ENCODE results near the gene SLC16A2. TPM values are rescaled to one million over a fixed set of nuclear protein-coding genes. Genes with fewer than 3 reads are reported as not detected.

Gene SLC16A2
- total RNA-seq, result 10 to 100 TPM in 1 of 4 donors, 1 to 10 TPM in 3; 6.4 to 12.1 (median 9.4) TPM

DNA sequence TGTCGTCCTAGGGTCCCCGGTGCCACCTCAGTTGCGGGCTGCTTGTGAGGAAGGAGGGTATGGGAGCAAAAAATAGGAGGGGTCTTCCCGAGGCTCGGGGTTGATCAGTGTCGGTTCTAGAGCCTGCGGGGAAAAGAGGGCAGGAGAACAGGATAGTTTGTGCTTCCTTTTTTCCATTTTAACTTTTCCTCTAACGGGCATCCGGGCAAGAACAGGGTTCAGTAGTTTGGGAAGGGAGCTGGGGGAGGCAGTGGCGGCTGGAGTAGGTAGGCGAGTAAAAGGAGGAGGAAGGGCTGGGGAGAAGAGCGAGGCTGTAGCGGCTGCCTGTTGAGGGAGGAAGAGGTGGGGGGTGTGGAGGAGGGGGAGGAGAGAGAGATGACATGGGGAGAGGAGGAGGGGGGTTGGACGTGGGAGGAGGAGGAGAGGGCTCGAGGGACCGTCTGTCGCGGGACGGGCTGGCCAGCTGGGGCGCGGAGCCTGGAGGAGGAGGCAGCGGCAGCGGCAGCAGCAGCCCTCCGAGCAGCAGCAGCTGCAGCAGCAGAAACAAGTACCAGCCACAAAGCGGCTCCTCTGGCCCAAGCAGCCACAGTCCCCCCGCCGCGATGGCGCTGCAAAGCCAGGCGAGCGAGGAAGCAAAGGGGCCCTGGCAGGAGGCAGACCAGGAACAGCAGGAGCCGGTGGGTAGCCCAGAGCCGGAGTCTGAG, at the start of gene SLC16A2:
Gene SLC16A2, plus strand, starts transcription at position 458 of the 704 bp plus-strand sequence. Its CDS starts 145 bp downstream, at position 603.
- no peaks in the 10 kb centered on the region for H3K36me3 ChIP-seq
- no peaks in the 10 kb centered on the region for H3K27me3 ChIP-seq
- peaks cover 0 to 25% (median 3%) of the 10 kb centered on the region in 3 donors for H3K4me1 ChIP-seq
- 0 to 13% methylated on average over 8 to 11 of the region's 33 CpGs for WGBS, 2 donors (ENCODE audit: low coverage in 1 of 2)
- peak within 1 kb of the TSS; percentile 62 to 80 for H3K4me3 ChIP-seq
- H3K27ac ChIP-seq, result peak within 1 kb of the TSS; percentile 91 to 97 (median 92)
- TF ChIP-seq POLR2AphosphoS5 (IDR thresholded peaks at IDR 0.05), result no peak
- TF ChIP-seq EP300 (IDR thresholded peaks at IDR 0.05), result no peak
- TF ChIP-seq, protein P1, sequence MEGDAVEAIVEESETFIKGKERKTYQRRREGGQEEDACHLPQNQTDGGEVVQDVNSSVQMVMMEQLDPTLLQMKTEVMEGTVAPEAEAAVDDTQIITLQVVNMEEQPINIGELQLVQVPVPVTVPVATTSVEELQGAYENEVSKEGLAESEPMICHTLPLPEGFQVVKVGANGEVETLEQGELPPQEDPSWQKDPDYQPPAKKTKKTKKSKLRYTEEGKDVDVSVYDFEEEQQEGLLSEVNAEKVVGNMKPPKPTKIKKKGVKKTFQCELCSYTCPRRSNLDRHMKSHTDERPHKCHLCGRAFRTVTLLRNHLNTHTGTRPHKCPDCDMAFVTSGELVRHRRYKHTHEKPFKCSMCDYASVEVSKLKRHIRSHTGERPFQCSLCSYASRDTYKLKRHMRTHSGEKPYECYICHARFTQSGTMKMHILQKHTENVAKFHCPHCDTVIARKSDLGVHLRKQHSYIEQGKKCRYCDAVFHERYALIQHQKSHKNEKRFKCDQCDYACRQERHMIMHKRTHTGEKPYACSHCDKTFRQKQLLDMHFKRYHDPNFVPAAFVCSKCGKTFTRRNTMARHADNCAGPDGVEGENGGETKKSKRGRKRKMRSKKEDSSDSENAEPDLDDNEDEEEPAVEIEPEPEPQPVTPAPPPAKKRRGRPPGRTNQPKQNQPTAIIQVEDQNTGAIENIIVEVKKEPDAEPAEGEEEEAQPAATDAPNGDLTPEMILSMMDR (IDR thresholded peaks at IDR 0.05), result no peak
- no peak for TF ChIP-seq POLR2A (IDR thresholded peaks at IDR 0.05)
- peak; percentile 70 for ATAC-seq
- no peaks in the 10 kb centered on the region for H3K9me3 ChIP-seq

DNA sequence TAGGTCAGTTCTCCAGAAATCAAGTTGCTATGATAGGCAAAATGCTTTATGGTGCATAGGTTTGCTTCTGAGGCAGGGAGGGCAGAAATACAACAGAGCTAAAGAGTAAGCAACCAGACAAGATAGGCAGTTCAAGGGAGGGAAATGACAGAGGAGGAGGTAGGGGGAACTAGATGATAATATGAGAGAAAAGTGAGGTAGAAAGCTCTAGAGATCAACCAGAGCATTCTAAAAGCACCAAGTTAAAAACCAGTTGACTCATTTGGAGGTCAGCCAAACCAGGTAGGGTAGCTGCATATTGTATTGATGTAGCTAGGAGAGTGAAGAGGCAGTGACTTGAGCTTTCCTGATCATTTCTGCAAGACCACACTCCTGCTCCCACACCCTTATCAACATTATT, 49.0 kb upstream of the SLC16A2 start:
- no peak for ATAC-seq
- Histone ChIP-seq H3K27me3 (no peaks in the 10 kb centered on the region), H3K9me3 (no peaks in the 10 kb centered on the region), H3K27ac (no peak overlapping the region), H3K4me1 (no peaks in the 10 kb centered on the region), H3K4me3 (no peak overlapping the region), H3K36me3 (no peaks in the 10 kb centered on the region)
- TF ChIP-seq POLR2AphosphoS5 (IDR thresholded peaks at IDR 0.05) (no peak), EP300 (IDR thresholded peaks at IDR 0.05) (no peak), POLR2A (IDR thresholded peaks at IDR 0.05) (no peak)
- TF ChIP-seq, protein P1 (IDR thresholded peaks at IDR 0.05), result no peak

DNA sequence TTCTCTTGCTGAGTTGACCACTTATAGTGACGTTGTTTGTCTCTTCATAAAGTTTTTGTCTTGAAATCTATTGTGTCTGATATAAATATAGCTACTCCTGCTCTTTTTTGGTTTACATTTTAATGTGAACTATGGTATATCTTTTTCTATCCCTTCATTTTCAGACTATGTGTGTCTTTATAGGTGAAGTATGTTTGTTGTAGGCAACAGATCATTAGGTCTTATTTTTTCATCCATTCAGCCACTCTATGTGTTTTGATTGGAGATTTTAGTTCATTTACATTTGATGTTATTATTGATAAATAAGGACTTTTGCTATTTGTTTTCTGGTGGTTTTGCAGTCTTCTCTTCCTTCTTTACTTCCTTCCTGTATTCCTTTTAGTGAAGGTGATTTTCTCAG, 44.0 kb upstream of the SLC16A2 start:
- H3K27me3 ChIP-seq, result no peaks in the 10 kb centered on the region
- 60% methylated on average over 1 of the region's 1 CpG; no CpG with 5 or more reads in 1 of the 2 donors for WGBS, 2 donors (ENCODE audit: low coverage in 1 of 2)
- no peaks in the 10 kb centered on the region for H3K9me3 ChIP-seq
- no peaks in the 10 kb centered on the region for H3K4me1 ChIP-seq
- no peaks in the 10 kb centered on the region for H3K36me3 ChIP-seq
- no peak for ATAC-seq
- no peak overlapping the region for H3K27ac ChIP-seq
- H3K4me3 ChIP-seq, result no peak overlapping the region
- TF ChIP-seq EP300 (IDR thresholded peaks at IDR 0.05) (no peak), POLR2A (IDR thresholded peaks at IDR 0.05) (no peak), POLR2AphosphoS5 (IDR thresholded peaks at IDR 0.05) (no peak)

DNA sequence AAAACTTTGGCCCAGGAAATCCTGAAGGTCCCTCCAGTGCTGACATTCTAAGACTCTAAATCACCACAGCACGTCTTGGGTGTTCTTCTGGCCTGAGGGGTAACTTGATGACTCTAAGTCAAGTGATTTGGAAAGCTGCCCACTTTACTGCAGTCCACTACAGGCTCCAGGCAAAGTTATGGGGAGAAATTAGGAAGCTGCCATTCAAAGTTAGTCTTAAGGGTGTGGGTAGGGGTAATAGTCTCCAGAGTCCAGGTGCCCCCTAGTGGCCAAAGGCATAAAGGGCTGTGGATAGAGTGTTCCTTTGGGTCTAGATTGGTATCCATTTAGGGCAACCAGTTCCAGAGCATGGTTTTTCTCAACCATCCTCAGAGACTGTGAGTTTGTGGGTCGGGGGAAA, 38.7 kb upstream of the SLC16A2 start:
- peak; percentile 84 for ATAC-seq
- TF ChIP-seq, protein P1 (IDR thresholded peaks at IDR 0.05), result peak; percentile 61 to 74 (median 66)
- no peak for TF ChIP-seq POLR2A (IDR thresholded peaks at IDR 0.05)
- Histone ChIP-seq H3K27me3 (no peaks in the 10 kb centered on the region), H3K36me3 (no peaks in the 10 kb centered on the region), H3K9me3 (no peaks in the 10 kb centered on the region), H3K4me1 (no peaks in the 10 kb centered on the region), H3K27ac (no peak overlapping the region), H3K4me3 (no peak overlapping the region)
- 14% methylated on average over 1 of the region's 2 CpGs; no CpG with 5 or more reads in 1 of the 2 donors for WGBS, 2 donors (ENCODE audit: low coverage in 1 of 2)

DNA sequence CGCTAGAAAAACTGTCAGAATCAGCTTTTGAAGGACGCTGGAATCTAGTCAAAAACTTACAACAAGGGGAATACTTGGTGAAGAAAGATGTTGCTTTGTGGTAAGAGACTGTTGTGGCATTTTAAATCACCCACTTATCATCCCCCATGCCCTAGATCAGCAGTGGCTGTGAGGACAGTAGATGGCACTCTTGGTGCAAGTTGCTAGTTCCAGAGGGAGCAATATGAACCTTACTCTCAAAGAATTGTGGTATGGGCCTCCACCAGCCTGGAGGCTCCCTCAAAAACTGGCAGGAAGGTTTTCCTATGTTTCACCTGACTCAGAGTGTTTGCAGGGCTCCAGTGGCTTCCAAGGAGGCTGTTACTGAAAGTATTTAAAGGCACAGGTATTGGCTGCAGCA, 37.7 kb upstream of the SLC16A2 start:
- no peaks in the 10 kb centered on the region for H3K9me3 ChIP-seq

More for the DNA sequence above, 37.7 kb upstream of the SLC16A2 start:
- 31% methylated on average over 2 of the region's 2 CpGs; no CpG with 5 or more reads in 1 of the 2 donors for WGBS, 2 donors (ENCODE audit: low coverage in 1 of 2)
- Histone ChIP-seq H3K4me3 (no peak overlapping the region), H3K36me3 (no peaks in the 10 kb centered on the region), H3K4me1 (no peaks in the 10 kb centered on the region), H3K27ac (no peak overlapping the region), H3K27me3 (no peaks in the 10 kb centered on the region)
- TF ChIP-seq POLR2A (IDR thresholded peaks at IDR 0.05), result no peak
- TF ChIP-seq, protein P1 (IDR thresholded peaks at IDR 0.05), result peak; percentile 15 to 56 (median 32)
- TF ChIP-seq EP300 (IDR thresholded peaks at IDR 0.05), result no peak
- ATAC-seq, result no peak

Data from gastroesophageal sphincter (tissue), 4 donors.